OCI-LY1 (cell line): ENCODE results near the gene TMEM72.

Source experiments
- H2AFZ ChIP-seq: fragments of 200-600 bp; sonication (generic), shearing (Covaris generic); 2 replicates; pipeline ENCODE4 v1.6.0; 2014; ENCODE audit warnings: antibody characterized with exemption, mild to moderate bottlenecking, low read length
- H3F3A ChIP-seq: fragments of 200-600 bp; sonication (generic), shearing (Covaris generic); 2 replicates; pipeline ENCODE4 v1.6.0; 2014; ENCODE audit warnings: mild to moderate bottlenecking, antibody characterized with exemption, low read length, moderate library complexity; ENCODE audit not compliant: insufficient read depth
- H3K27ac ChIP-seq: fragments of 200-600 bp; sonication (generic); 2 replicates; pipeline ENCODE4 v1.5.1; 2014; ENCODE audit warnings: low read length, mixed run types, mild to moderate bottlenecking, low read depth; ENCODE audit not compliant: poor library complexity, severe bottlenecking
- H3K27me3 ChIP-seq: fragments of 200-600 bp; sonication (generic); 2 replicates; pipeline ENCODE4 v1.6.0; 2014; ENCODE audit warnings: antibody characterized with exemption, mild to moderate bottlenecking, low read length, moderate library complexity; ENCODE audit not compliant: insufficient read depth
- H3K36me3 ChIP-seq: fragments of 200-600 bp; sonication (generic); 2 replicates; pipeline ENCODE4 v1.6.1; 2014; ENCODE audit warnings: mild to moderate bottlenecking, antibody characterized with exemption, low read length, moderate library complexity, mixed read lengths; ENCODE audit not compliant: insufficient read depth
- H3K4me1 ChIP-seq: fragments of 200-600 bp; sonication (generic); 2 replicates; pipeline ENCODE4 v1.5.1; 2014; ENCODE audit warnings: mild to moderate bottlenecking, low read length, moderate library complexity; ENCODE audit not compliant: insufficient read depth, severe bottlenecking
- H3K4me2 ChIP-seq: fragments of 200-600 bp; sonication (generic), shearing (Covaris generic); 2 replicates; pipeline ENCODE4 v1.6.1; 2014; ENCODE audit warnings: low read length
- H3K4me3 ChIP-seq: fragments of 200-600 bp; sonication (generic); 2 replicates; pipeline ENCODE4 v1.5.1; 2014; ENCODE audit warnings: low read length, low read depth, mild to moderate bottlenecking, mixed read lengths; ENCODE audit not compliant: poor library complexity, severe bottlenecking
- H3K79me2 ChIP-seq: fragments of 200-600 bp; shearing (Covaris generic); 2 replicates; pipeline ENCODE4 v1.6.1; 2016; ENCODE audit warnings: mixed run types, low read length, mixed read lengths; ENCODE audit not compliant: insufficient read depth
- H3K9ac ChIP-seq: fragments of 200-600 bp; sonication (generic), shearing (Covaris generic); 2 replicates; pipeline ENCODE4 v1.6.1; 2014; ENCODE audit warnings: mild to moderate bottlenecking, low read length, mixed read lengths
- H3K9me2 ChIP-seq: fragments of 200-600 bp; sonication (generic), shearing (Covaris generic); 2 replicates; pipeline ENCODE4 v1.6.1; 2014; ENCODE audit warnings: low read depth, mild to moderate bottlenecking, low read length, mixed read lengths
- H3K9me3 ChIP-seq: fragments of 200-600 bp; shearing (Covaris generic); 2 replicates; pipeline ENCODE4 v1.6.1; 2014; ENCODE audit warnings: low read length, mixed read lengths
- H4K20me1 ChIP-seq: fragments of 200-600 bp; sonication (generic), shearing (Covaris generic); 2 replicates; pipeline ENCODE4 v1.6.0; 2016; ENCODE audit warnings: mild to moderate bottlenecking, low read length; ENCODE audit not compliant: insufficient read depth
- CTCF ChIP-seq: fragments of 200-600 bp; sonication (generic), shearing (Covaris generic); IDR thresholded peaks from 2 replicates; pipeline ENCODE4 v1.5.1; 2017; ENCODE audit warnings: mild to moderate bottlenecking, antibody characterized with exemption, low read length, moderate library complexity, mixed read lengths
- EZH2 ChIP-seq: fragments of 200-600 bp; sonication (generic), shearing (Covaris generic); IDR thresholded peaks from 2 replicates; pipeline ENCODE4 v1.8.0; 2017; ENCODE audit warnings: borderline replicate concordance, mixed run types, mild to moderate bottlenecking, antibody characterized with exemption, low read length, moderate library complexity, mixed read lengths

The TMEM72 gene

GRCh38 chr10:44863344-44864047 is 47.6 kb upstream of the TMEM72 start:
- no peak for TF ChIP-seq CTCF
- no peak for TF ChIP-seq EZH2
- H4K20me1 ChIP-seq: no peaks in the 10 kb centered on the region
- H3K79me2 ChIP-seq: no peaks in the 10 kb centered on the region
- H3K4me2 ChIP-seq: no peak overlapping the region
- H3K36me3 ChIP-seq: no peaks in the 10 kb centered on the region
- H3K9me2 ChIP-seq: no peaks in the 10 kb centered on the region
- no peak overlapping the region for H2AFZ ChIP-seq
- H3K27me3 ChIP-seq: no peaks in the 10 kb centered on the region
- no peak overlapping the region for H3K27ac ChIP-seq
- H3K9me3 ChIP-seq: no peaks in the 10 kb centered on the region
- H3K4me1 ChIP-seq: no peaks in the 10 kb centered on the region
- no peak overlapping the region for H3K4me3 ChIP-seq
- H3K9ac ChIP-seq: no peak overlapping the region
- no peaks in the 10 kb centered on the region for H3F3A ChIP-seq

GRCh38 chr10:44864051-44864450 is 47.1 kb upstream of the TMEM72 start:
- Histone ChIP-seq H3F3A (no peaks in the 10 kb centered on the region), H2AFZ (no peak overlapping the region), H3K27me3 (no peaks in the 10 kb centered on the region), H3K79me2 (no peaks in the 10 kb centered on the region), H3K9me3 (no peaks in the 10 kb centered on the region), H3K9me2 (no peaks in the 10 kb centered on the region), H3K4me3 (peak overlapping the region; percentile 37), H3K4me1 (no peaks in the 10 kb centered on the region), H3K27ac (no peak overlapping the region), H3K9ac (no peak overlapping the region), H3K4me2 (peak overlapping the region; percentile 49; the same call in 1 of the 2 replicates), H4K20me1 (no peaks in the 10 kb centered on the region), H3K36me3 (no peaks in the 10 kb centered on the region)
- TF ChIP-seq CTCF (no peak), EZH2 (no peak)

DNA sequence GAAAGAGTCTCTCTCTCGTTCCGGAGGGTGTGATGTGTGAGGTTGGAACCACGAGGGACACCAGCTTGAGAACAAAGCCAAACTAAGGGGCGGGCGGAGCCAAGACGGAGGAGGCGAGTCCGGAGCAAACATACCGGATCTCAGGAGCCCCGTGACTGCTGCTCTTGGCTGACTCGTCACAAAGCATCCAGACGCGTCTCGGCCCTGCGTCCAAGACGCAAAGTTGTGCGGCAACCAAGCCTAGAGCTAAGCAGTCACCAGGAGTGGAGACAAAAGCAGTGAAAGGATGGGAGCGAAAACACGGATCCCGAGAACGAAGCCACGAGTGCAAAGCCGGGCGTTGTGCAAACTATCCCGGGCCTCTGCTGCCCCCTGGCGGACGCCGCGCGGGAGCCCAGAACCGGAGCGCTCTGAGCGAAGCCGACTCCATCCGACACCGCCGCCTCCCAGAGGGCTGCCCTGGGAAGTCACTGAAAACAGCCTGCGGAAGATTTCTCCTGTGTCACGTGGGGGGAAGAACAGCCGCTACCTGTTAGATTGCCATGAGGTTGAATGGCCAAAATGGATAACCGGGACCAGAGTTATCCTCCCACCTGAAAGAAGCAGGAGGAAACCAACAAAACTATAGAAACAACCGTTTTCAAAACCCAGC is 46.4 kb upstream of the TMEM72 start:
- no peaks in the 10 kb centered on the region for H3K36me3 ChIP-seq
- H3K79me2 ChIP-seq: no peaks in the 10 kb centered on the region
- H3K4me2 ChIP-seq: peak overlapping the region; percentile 49; the same call in 1 of the 2 replicates
- H4K20me1 ChIP-seq: no peaks in the 10 kb centered on the region
- TF ChIP-seq EZH2 (no peak), CTCF (peak; percentile 89)
- H3K9me3 ChIP-seq: no peaks in the 10 kb centered on the region
- H3K27me3 ChIP-seq: no peaks in the 10 kb centered on the region
- H3K9ac ChIP-seq: no peak overlapping the region
- H3K4me1 ChIP-seq: no peaks in the 10 kb centered on the region
- no peak overlapping the region for H3K27ac ChIP-seq
- H3K4me3 ChIP-seq: peak overlapping the region; percentile 37
- no peak overlapping the region for H2AFZ ChIP-seq
- H3K9me2 ChIP-seq: no peaks in the 10 kb centered on the region
- H3F3A ChIP-seq: no peaks in the 10 kb centered on the region
